ENCODE results near the gene ST14. TPM values are rescaled to one million over a fixed set of nuclear protein-coding genes. Genes with fewer than 3 reads are reported as not detected.

ST14 gene
- polyA plus RNA-seq, 1 of the 3 experiments (the other 2 are of a cell fraction): not detected

- 70% methylated on average over 15 of the region's 19 CpGs for WGBS (ENCODE audit: low lambda C conversion rate)
- Histone ChIP-seq H3K27ac (ENCODE audit: low read depth in 2 of 2, low read length in 1 of 2) (no peak overlapping the region), H3K9ac (no peak overlapping the region), H3K36me3 (replicated peaks in 1 of 2; ENCODE audit: control insufficient read depth in 1 of 2, insufficient read depth in 2 of 2, low read length in 1 of 2) (no peaks in the 10 kb centered on the region), H2AFZ (ENCODE audit: low read depth) (no peak overlapping the region), H3K4me3 (ENCODE audit: low read depth in 2 of 2, low read length in 1 of 2) (no peak overlapping the region), H3K9me3 (no peaks in the 10 kb centered on the region), H3K4me2 (no peak overlapping the region), H3K9me2 (no peaks in the 10 kb centered on the region), H4K20me1 (ENCODE audit: insufficient read depth) (no peaks in the 10 kb centered on the region), H3K27me3 (ENCODE audit: insufficient read depth) (peaks cover 20% of the 10 kb centered on the region), H3F3A (replicated peaks; ENCODE audit: insufficient read depth) (no peaks in the 10 kb centered on the region), H3K4me1 (ENCODE audit: control insufficient read depth in 1 of 2, insufficient read depth in 2 of 2, low read depth in 1 of 2, low read length in 1 of 2) (peaks cover 0 to 7% of the 10 kb centered on the region in 2 experiments; a peak in 1 of 4 replicates), H3K79me2 (ENCODE audit: insufficient read depth) (no peaks in the 10 kb centered on the region)
- no peak for DNase-seq
- CTCF ChIA-PET: interaction anchor here (1.1 to 2.2 kb wide), 12 partner anchors 10 to 683 kb away, joined by 3 to 27 read pairs (median 8); no protein-coding TSS in a partner anchor
- TF ChIP-seq RFX5 (IDR thresholded peaks at IDR 0.05; ENCODE audit: low read length): no peak
- no peak for TF ChIP-seq SMC3 (IDR thresholded peaks at IDR 0.05; ENCODE audit: low read depth, low read length)
- no peak for TF ChIP-seq RCOR1 (IDR thresholded peaks at IDR 0.05; ENCODE audit: low read length)
- no peak for TF ChIP-seq ELF1 (IDR thresholded peaks at IDR 0.05)
- TF ChIP-seq REST (IDR thresholded peaks at IDR 0.05; ENCODE audit: low read depth, low read length): no peak
- TF ChIP-seq TCF12 (IDR thresholded peaks at IDR 0.05): no peak
- TF ChIP-seq JUND (IDR thresholded peaks at IDR 0.05): no peak
- no peak for TF ChIP-seq RAD21 (IDR thresholded peaks at IDR 0.05; ENCODE audit: low read length)
- TF ChIP-seq FOXJ3 (CRISPR knock-in tag; IDR thresholded peaks at IDR 0.05): no peak
- TF ChIP-seq TAF1 (IDR thresholded peaks at IDR 0.05; ENCODE audit: borderline replicate concordance, low read depth, low read length): no peak
- no peak for TF ChIP-seq GATA2 (CRISPR knock-in tag; IDR thresholded peaks at IDR 0.05)
- no peak for TF ChIP-seq PBX3 (IDR thresholded peaks at IDR 0.05)
- TF ChIP-seq CHD2 (IDR thresholded peaks at IDR 0.05; ENCODE audit: low read length, partially characterized antibody): no peak
- TF ChIP-seq NFIC (IDR thresholded peaks at IDR 0.05; ENCODE audit: borderline replicate concordance): no peak
- TF ChIP-seq MXI1 (IDR thresholded peaks at IDR 0.05; ENCODE audit: low read depth, low read length): no peak
- TF ChIP-seq MAX (IDR thresholded peaks at IDR 0.05; ENCODE audit: low read depth): no peak
- TF ChIP-seq IRF3 (IDR thresholded peaks at IDR 0.05; ENCODE audit: low read depth, low read length): no peak
- POLR2A ChIA-PET: interaction anchor here (1.0 kb wide), 1 partner anchor 650 kb away, joined by 4 read pairs; no protein-coding TSS in a partner anchor
These were observed 52.3 kb downstream of the ST14 start for GRCh38 chr11:130211781-130212401.

Data from SK-N-SH (cell line).